Measurements from ENCODE around the gene TBCA. TPM values are rescaled to one million over a fixed set of nuclear protein-coding genes. Genes with fewer than 3 reads are reported as not detected.

The TBCA gene
- total RNA-seq, 2 experiments from 2014 or later = 174 to 268 TPM

DNA sequence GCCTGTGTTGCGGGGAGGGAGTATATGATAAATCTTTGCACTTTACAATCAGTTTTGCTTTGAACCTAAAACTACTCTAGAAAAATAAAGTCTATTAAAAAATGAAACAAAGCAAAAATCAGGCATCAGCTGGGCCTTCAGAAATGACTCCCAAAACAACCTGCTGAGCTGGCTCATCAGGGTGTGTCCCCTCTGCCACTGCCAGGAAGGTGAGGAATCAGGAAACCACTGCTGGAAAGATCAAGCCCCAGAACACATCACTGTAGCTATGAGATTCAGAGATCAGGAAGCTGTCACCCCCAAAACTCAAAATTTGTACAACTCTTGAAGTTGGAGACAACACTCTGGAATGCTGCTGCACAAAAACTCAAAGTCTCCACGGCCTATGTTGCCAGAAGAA, 40.5 kb upstream of the TBCA start:
- no peak overlapping the region for H2AFZ ChIP-seq (ENCODE audit: low read length)
- POLR2A ChIA-PET = interaction anchor here (0.7 kb wide), 1 partner anchor 485 kb away, joined by 4 read pairs; no protein-coding TSS in a partner anchor
- no TSS peak for BruUV-seq (replicated peaks)
- H3K9me2 ChIP-seq (ENCODE audit: insufficient read depth, low read length) = no peaks in the 10 kb centered on the region
- no peak overlapping the region for H3K4me3 ChIP-seq (ENCODE audit: low read depth, low read length, poor library complexity, severe bottlenecking)
- no peak overlapping the region for H3K4me2 ChIP-seq (ENCODE audit: low read length)
- H3K27ac ChIP-seq (ENCODE audit: low read depth, low read length, poor library complexity, severe bottlenecking) = no peak overlapping the region
- no peaks in the 10 kb centered on the region for H3K79me2 ChIP-seq (ENCODE audit: insufficient read depth, low read depth, low read length)
- H3K9me3 ChIP-seq (ENCODE audit: low read length) = no peaks in the 10 kb centered on the region
- H3K36me3 ChIP-seq (ENCODE audit: insufficient read depth, low read length) = no peaks in the 10 kb centered on the region
- intact Hi-C loops (cut with micrococcal nuclease; ENCODE audit: unreplicated experiment) = no loop called here
- CTCF ChIA-PET (ENCODE audit: unreplicated experiment) = no interaction called here
- H4K20me1 ChIP-seq (ENCODE audit: insufficient read depth, low read length) = no peaks in the 10 kb centered on the region
- H3K4me1 ChIP-seq (ENCODE audit: insufficient read depth, low read length, poor library complexity, severe bottlenecking) = no peaks in the 10 kb centered on the region
- TF ChIP-seq EZH2phosphoT487 (IDR thresholded peaks at IDR 0.05; ENCODE audit: borderline replicate concordance, low read depth, low read length) = no peak
- TF ChIP-seq, protein P1, sequence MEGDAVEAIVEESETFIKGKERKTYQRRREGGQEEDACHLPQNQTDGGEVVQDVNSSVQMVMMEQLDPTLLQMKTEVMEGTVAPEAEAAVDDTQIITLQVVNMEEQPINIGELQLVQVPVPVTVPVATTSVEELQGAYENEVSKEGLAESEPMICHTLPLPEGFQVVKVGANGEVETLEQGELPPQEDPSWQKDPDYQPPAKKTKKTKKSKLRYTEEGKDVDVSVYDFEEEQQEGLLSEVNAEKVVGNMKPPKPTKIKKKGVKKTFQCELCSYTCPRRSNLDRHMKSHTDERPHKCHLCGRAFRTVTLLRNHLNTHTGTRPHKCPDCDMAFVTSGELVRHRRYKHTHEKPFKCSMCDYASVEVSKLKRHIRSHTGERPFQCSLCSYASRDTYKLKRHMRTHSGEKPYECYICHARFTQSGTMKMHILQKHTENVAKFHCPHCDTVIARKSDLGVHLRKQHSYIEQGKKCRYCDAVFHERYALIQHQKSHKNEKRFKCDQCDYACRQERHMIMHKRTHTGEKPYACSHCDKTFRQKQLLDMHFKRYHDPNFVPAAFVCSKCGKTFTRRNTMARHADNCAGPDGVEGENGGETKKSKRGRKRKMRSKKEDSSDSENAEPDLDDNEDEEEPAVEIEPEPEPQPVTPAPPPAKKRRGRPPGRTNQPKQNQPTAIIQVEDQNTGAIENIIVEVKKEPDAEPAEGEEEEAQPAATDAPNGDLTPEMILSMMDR (conservative IDR thresholded peaks at IDR 0.05; ENCODE audit: low read length) = no peak
- DNase-seq (ENCODE audit: low spot score) = no peak

DNA sequence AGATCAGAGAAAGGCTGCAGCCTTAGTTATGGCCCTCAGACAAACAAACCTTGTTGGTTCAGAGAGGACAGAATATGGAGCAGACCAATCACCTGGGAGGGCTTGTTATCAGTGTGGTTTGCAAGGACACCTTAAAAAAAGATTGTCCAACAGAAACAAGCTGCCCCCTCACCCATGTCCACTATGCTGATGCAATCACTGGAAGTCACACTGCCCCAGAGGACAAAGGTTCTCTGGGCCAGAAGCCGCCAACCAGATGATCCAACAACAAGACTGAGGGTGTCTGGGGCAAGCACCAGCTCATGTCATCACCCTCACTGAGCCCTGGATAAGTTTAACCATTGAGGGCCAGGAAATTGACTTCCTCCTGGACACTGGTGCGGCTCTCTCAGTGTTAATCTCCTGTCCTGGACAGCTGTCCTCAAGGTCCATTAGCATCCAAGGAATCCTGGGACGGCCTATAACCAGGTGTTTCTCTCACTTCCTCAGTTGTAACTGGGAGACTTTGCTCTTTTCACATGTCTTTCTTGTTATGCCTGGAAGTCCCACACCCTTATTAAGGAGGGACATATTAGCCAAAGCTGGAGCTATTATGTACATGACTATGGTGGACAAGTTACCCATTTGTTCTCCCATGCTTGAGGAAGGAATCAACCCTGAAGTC, 36.9 kb upstream of the TBCA start:
- Histone ChIP-seq H3K36me3 (ENCODE audit: insufficient read depth, low read length) (no peaks in the 10 kb centered on the region), H3K9me2 (ENCODE audit: insufficient read depth, low read length) (0 out of 2 replicates have a peak, but pooled peaks cover 4% of the 10 kb centered on the region), H3K4me3 (ENCODE audit: low read depth, low read length, poor library complexity, severe bottlenecking) (no peak overlapping the region), H2AFZ (ENCODE audit: low read length) (no peak overlapping the region), H3K9me3 (ENCODE audit: low read length) (0 out of 2 replicates have a peak, but pooled peaks cover 6% of the 10 kb centered on the region), H3K27ac (ENCODE audit: low read depth, low read length, poor library complexity, severe bottlenecking) (no peak overlapping the region), H3K4me2 (ENCODE audit: low read length) (no peak overlapping the region), H4K20me1 (ENCODE audit: insufficient read depth, low read length) (no peaks in the 10 kb centered on the region), H3K4me1 (ENCODE audit: insufficient read depth, low read length, poor library complexity, severe bottlenecking) (no peaks in the 10 kb centered on the region), H3K79me2 (ENCODE audit: insufficient read depth, low read depth, low read length) (no peaks in the 10 kb centered on the region)
- ChIA-PET POLR2A (interaction anchor here (0.6 kb wide), 1 partner anchor 351 kb away, joined by 3 read pairs; no protein-coding TSS in a partner anchor), CTCF (ENCODE audit: unreplicated experiment) (no interaction called here)
- intact Hi-C loops (cut with micrococcal nuclease; ENCODE audit: unreplicated experiment) = no loop called here
- BruUV-seq (replicated peaks) = no TSS peak
- DNase-seq (ENCODE audit: low spot score) = no peak
- TF ChIP-seq, protein P1 (conservative IDR thresholded peaks at IDR 0.05; ENCODE audit: low read length) = no peak
- TF ChIP-seq EZH2phosphoT487 (IDR thresholded peaks at IDR 0.05; ENCODE audit: borderline replicate concordance, low read depth, low read length) = no peak

DNA sequence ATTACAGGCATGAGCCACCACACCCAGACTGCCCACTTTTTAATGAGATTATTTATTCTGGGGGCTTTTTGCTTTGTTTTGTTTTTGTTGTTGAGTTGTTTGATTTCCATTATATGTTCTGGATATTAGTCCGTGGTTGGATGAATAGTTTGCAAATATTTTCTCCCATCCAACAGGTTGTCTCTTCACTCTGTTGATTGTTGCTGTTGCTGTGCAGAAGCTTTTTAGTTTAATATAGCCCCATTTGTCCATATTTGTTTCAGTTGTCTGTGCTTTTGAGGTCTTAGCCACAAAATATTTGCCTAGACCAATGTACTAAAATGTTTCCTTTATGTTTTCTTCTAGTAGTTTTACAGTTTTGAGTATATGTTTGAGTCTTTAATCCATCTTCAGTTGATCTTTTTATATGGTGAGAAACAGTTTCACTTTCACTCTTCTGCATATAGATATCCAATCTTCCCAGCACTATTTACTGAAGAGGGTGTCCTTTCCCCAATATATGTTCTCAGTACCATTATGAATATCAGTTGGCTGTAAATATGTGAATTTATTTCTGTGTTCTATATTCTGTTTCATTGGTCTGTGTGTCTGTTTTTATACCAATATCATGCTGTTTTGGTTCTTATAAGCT, 30.2 kb upstream of the TBCA start:
- CTCF ChIA-PET (ENCODE audit: unreplicated experiment) = no interaction called here
- Histone ChIP-seq H3K9me3 (ENCODE audit: low read length) (peaks cover 15% of the 10 kb centered on the region; the same call in 1 of the 2 replicates), H3K36me3 (ENCODE audit: insufficient read depth, low read length) (no peaks in the 10 kb centered on the region), H3K9me2 (ENCODE audit: insufficient read depth, low read length) (0 out of 2 replicates have a peak, but pooled peaks cover 4% of the 10 kb centered on the region), H3K4me3 (ENCODE audit: low read depth, low read length, poor library complexity, severe bottlenecking) (no peak overlapping the region), H3K4me2 (ENCODE audit: low read length) (no peak overlapping the region), H3K79me2 (ENCODE audit: insufficient read depth, low read depth, low read length) (no peaks in the 10 kb centered on the region), H2AFZ (ENCODE audit: low read length) (no peak overlapping the region), H3K4me1 (ENCODE audit: insufficient read depth, low read length, poor library complexity, severe bottlenecking) (no peaks in the 10 kb centered on the region), H4K20me1 (ENCODE audit: insufficient read depth, low read length) (no peaks in the 10 kb centered on the region), H3K27ac (ENCODE audit: low read depth, low read length, poor library complexity, severe bottlenecking) (no peak overlapping the region)
- no TSS peak for BruUV-seq (replicated peaks)
- intact Hi-C loops (cut with micrococcal nuclease; ENCODE audit: unreplicated experiment) = no loop called here
- POLR2A ChIA-PET = interaction anchor here (0.6 to 0.7 kb wide), 4 partner anchors 18 to 1026 kb away, joined by 3 to 4 read pairs (median 4); no protein-coding TSS in a partner anchor
- DNase-seq (ENCODE audit: low spot score) = no peak
- TF ChIP-seq, protein P1 (conservative IDR thresholded peaks at IDR 0.05; ENCODE audit: low read length) = no peak
- TF ChIP-seq EZH2phosphoT487 (IDR thresholded peaks at IDR 0.05; ENCODE audit: borderline replicate concordance, low read depth, low read length) = no peak
